Esophagus mucosa (tissue), 1 donor: Measurements from ENCODE around the gene MIOX. TPM values are rescaled to one million over a fixed set of nuclear protein-coding genes. Genes with fewer than 3 reads are reported as not detected.
A peak's percentile ranks its signal among the peaks of the same experiment; 100 is the strongest.
"Not testable (repeated sequence)": the region's sequence is repeated elsewhere in the genome, so short reads cannot be mapped to it uniquely, and the experiment has no call there.

Source experiments
- ATAC-seq: fragments of 200-7000 bp; cut with Tn5 transposase; one replicate; pipeline ENCODE4 v1.9.1; 2020
- total RNA-seq: library from RNA; stranded (reverse); gene quantifications from one replicate; pipeline ENCODE4 v1.2.4, GENCODE V29; 2023
- donor health status: DM: yes; HTN: yes; CAD: no.

MIOX gene
- total RNA-seq, 1 donor from 2014 or later, result not detected

DNA sequence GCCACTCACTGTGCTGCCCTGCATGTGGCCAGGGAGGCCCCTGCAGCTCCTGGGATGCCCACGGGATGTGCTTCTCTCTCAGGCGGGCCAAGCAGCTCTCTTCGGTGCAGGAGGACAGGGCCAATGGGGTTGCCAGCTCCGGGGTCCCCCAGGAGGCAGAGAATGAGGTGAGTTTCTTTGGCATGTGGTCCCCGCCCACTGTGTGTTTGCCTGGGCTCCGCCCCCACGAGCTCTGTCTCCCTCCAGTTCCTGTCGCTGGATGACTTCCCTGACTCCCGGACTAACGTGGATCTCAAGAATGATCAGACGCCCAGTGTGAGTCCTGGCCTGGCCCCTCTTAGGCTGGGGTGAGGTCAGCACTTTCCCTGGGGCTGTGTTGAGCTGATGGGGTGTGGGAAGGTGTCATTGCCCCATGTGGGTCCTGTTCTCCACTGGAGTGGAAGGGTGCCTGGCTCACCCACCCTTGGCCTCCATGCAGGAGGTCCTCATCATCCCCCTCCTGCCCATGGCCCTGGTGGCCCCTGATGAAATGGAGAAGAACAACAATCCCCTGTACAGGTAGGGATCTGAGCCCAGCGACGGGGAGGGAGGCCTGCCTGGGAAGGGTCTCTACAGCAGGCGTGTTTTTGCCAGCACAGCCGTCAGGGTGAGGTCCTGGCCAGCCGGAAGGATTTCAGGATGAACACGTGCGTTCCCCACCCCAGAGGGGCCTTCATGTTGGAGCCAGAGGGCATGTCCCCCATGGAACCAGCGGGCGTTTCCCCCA, 31.0 kb downstream of the MIOX start:
- ATAC-seq, result no peak

DNA sequence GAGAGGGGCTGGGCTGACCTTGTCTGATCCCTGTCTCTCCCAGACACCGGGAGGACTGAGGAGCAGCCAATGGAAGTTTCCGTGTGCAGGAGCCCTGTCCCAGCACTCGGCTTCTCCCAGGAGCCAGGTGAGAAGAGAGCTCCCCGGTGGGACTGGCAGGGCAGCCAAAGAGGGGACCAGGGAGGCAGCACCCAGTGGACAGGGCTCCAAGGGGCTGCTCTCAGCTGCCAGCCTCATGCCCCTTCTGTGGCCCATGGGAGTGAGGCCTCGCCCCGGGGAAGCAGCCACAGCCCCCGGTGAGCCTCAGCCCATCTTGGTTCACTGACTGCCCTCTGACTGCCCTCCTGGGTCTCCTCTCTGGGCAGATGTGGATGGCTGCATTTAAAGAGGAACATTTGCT, 31.9 kb downstream of the MIOX start:
- no peak for ATAC-seq

DNA sequence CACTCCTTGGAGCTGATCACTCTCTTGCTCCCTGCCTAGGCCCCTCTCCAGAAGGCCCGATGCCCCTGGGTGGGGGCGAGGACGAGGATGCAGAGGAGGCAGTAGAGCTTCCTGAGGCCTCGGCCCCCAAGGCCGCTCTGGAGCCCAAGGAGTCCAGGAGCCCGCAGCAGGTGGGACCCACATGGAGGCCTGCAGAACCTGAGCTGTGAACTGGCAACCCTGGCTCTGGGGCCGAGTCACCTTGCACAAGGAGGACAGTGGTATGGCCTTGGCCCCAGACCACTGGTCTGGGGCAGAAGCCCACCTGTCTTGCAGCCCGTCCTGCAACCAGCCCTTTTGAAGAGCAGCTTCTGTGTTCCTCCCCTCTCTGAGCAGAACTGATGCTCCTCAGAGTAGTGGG, 32.5 kb downstream of the MIOX start:
- ATAC-seq, result no peak

DNA sequence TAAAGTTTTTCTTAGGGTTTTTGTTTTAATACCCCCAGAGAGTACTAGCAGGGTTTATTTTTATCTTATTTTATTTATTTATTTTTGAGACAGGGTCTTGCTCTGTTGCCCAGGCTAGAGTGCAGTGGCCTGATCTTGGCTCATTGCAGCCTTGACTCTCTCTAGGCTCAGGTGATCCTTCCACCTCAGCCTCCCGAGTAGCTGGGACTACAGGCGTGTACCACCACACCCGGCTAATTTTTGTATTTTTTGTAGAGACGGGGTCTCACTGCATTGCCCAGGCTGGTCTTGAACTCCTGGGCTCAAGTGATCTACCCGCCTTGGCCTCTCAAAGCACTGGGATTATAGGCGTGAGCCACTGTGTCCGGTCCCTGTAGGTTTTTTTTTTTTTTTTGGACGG, 33.5 kb downstream of the MIOX start:
- ATAC-seq, result not testable (repeated sequence)

DNA sequence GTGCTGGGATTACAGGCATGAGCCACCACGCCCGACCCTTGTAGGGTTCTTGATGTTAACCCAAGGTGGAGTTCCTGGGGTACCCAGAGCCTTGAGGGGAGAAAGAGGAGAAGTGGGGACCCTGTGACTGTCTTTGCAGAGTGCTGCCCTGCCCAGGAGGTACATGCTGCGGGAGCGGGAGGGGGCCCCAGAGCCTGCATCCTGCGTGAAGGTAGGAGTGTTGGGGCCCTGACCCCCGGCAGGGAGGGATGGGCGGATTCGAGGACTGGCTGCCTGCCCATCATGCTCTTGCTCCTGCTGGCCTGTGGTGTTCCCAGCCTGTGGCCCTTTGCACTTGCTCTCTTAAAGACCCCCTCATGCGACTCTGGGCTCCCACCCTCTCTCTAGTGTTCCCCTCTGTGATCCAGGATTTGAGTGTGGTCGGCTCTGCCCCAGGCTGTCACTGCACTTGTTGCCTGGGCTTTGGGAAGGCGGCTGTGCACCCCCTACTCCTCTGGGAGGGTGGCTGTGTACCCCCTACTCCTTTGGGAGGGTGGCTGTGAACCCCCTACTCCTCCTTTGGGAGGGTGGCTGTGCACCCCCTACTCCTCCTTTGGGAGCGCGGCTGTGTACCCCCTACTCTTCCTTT, 34.3 kb downstream of the MIOX start:
- no peak for ATAC-seq

DNA sequence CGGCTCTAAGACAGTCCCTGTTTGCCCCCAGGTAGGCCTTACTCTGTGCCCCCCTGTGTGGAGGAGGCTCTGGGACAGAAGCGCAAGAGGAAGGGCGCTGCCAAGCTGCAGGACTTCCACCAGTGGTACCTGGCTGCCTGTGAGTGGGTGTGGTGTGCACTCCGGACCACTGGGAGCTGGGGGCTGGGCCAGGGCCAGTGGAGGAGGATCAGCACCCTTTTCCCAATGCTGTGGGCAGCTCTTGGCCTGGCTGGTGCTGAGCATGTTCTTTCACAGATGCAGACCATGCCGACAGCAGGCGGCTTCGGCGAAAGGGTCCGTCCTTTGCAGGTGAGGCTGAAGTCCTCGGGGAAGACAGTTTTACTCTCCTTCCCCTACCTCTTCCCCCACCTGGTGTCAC, 35.1 kb downstream of the MIOX start:
- ATAC-seq, result no peak

DNA sequence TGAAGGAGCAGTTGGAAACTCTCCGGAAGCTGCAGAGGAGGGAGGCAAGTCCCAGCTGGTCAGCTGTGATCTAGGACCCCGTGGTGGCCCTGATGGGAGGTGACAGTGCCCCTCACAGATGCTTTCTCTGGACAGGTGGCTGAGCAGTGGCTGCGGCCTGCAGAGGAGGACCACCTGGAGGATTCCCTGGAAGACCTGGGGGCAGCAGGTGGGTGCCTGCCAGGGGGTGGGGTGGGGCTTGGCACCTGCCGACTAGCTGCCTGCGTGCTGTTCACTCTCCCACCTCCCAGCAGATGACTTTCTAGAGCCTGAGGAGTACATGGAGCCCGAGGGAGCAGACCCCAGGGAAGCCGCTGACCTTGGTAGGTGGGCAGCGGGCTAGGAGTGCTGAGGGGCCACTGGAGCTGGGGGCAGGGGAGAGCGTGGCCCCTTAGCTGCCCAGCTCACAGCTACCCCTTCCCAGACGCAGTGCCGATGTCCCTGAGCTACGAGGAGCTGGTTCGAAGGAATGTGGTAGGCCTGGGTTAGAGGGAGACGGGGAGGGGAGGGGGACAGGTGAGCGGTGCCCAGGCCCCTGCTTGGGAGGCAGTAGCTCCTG, 35.6 kb downstream of the MIOX start:
- no peak for ATAC-seq

DNA sequence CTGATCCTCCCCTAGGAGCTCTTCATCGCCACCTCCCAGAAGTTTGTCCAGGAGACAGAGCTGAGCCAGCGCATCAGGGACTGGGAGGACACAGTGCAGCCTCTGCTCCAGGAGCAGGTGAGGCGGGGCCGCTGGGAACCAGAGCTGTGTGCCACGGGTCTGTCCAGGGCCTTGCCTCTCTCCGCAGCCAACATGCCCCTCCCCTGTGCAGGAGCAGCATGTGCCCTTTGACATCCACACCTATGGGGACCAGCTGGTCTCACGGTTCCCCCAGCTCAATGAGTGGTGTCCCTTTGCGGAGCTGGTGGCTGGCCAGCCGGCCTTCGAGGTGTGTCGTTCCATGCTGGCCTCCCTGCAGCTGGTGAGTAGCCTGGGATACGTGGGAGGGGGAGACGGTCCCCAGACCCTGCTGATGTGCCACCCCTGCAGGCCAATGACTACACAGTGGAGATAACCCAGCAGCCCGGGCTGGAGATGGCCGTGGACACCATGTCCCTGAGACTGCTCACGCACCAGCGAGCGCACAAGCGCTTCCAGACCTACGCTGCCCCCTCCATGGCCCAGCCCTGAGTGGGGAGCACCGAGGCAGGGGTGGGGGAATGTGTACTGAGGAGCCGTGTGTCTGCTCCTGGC, 36.3 kb downstream of the MIOX start:
- ATAC-seq, result no peak

DNA sequence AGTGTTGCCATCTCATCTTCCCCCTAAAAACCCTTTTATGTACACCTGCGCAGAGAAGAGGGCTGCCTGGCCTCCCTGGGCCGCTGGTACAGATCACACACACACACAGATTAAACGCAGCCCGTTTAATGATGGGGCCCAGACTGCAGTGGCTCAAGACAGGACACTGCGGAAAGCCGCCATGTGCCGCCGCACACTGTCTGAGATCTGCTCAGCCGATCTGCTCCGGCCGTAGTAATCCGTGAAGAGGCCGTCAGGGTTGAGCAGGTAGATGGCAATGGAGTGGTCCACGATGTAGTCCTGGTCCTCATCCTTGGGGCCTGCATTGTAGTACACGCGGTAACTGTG, 36.8 kb downstream of the MIOX start:
- no peak for ATAC-seq

DNA sequence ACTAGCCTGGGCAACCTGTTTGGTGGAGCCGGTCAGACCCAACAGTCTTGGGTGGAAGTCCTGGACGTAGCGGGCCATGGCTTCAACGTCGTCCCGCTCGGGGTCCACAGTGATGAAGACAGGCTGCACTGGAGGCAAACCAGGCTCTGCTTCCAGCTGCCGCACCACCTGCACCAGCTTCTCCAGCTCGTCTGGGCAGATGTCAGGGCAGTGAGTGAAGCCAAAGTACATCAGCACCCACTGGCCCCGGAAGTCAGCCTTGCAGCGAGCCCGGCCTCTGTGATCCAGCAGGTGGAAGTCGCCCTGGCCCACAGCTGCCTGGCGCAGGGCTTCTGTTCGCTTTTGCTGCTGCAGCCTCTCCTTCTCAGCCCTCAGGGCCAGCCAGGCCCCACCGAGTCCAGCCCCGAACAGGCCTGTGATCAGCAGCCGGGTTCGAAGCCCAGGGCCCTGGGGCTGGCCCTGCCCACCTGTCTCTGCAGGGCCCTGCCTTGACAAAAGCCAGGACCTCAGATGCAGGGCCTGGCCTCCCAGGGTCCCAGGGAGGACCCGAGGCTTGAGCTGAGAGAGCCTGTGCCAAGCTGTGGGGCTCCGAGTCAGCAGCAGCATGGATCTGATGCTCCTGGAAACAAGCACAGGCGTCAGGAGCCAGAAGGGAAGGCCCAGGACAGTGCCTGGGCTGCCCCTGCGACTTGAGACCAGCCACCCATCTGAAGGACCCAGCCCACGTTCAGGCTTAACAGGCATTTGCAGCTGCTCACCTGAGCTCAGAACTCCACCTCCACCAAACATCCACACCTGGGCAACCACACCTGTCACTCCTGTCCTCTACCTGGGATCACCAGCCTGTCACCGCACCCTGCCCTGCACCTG, 37.4 kb downstream of the MIOX start:
- peak; percentile 17 for ATAC-seq

DNA sequence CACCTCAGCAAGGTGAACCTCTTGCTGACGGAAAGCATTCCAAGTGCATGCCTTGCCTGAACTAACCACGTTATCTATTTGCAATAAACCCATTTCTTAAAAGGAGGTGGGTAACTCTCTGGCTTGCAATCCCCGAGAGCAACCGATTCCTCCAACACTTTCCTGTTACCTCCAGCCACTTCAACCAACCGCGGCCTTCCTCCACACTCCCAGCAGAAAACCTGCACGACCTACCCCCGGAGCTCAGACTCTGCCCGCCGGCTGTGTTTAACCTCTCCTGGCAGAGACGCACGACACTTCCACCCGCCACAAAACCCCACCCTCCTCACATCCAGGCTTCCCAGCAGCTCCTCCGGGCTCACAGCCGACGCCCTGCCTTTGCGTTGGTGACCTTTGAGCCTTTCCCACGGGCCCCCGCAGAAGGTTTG, 38.0 kb downstream of the MIOX start:
- peak; percentile 1 for ATAC-seq

DNA sequence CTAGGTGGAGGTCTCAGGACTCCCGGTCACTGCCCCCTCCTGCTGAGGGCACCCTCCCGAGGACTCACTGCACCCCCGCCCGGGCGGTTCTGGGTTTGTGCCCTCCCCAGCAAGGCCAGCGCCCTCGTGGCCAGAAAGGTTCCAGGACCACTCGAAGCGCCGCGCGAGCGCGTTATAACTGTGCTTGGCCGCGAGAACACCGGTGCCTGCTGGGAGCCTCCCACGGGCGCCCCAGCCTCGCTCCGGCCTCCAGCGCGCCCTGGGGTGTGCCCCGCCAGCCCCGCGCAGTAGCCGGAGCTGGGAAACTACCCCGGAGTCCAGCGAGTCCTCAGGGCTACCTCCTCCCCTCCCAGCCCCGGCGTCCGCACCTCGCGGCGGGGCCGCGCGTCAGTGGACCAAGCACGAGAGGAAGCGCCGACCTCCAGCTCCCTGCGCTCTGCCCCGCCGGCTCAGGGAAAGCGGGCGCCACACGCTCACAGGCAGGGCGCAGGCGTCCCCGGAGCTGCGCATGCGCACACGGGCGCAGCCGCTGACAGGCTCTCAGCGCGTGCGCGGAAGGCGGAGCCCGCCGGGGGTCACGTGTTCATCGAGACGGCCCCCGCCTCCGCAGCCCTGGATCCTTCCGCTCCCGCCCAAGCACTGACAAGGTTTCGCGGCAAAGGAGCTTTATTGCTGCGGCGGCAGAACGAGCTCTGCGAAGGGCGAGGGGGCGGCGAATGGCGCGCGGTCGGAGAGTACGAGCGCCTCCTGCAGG, 38.6 kb downstream of the MIOX start, which contains the start of gene SCO2:
TSS of gene SCO2 (minus strand) at position 495 of the 754 bp plus-strand sequence. CDS start 1,187 bp downstream, outside the sequence.
- ATAC-seq, result peak; percentile 60

DNA sequence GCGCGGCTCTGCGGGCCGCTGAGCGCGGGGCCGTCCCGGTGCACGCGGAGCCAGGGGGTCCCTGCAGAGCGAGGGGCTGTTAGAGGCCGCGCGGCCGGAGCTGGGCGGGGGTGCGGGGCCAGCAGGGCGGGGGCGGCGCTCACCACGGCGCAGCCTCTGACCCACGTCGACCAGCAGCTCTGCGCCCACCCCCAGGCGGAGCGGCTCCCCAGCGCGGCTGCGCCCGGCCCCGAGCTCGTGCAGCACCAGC, 39.1 kb downstream of the MIOX start:
- no peak for ATAC-seq

DNA sequence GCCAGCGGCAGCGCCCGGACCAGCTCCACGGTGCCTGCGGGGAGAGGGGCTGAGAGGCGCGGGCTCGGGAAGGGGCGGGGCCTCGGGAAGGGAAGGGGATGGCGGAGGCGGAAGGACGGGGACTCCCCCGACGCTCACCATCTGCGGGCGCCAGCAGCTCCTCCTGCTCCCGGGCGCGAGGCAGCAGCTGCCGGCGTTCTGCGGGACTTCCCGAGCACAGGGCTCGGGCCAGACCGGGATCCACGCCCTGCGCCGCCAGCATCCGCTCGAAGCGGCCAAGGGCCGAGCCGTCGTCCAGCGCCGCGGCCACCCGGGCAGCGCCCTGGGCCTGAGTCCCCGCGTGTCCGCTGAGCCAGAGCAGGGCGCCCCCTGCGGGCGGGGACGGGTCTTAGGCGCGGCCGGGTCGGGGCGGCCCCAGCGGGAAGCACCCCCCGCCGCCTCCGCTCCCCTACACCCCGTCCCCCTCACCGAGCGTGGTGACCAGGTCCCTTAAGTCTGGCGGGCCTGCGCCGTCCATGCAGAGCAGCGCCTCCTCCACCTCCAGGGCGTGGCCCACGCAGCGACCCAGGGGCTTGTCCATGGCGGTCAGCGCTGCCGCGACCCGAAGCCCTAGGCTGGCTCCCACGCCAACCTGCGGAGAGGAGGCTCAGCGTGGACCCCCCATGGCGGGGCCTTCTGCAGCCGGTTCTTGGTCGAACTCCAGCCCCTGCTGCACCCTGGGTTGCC, 39.6 kb downstream of the MIOX start:
- ATAC-seq, result peak; percentile 36

DNA sequence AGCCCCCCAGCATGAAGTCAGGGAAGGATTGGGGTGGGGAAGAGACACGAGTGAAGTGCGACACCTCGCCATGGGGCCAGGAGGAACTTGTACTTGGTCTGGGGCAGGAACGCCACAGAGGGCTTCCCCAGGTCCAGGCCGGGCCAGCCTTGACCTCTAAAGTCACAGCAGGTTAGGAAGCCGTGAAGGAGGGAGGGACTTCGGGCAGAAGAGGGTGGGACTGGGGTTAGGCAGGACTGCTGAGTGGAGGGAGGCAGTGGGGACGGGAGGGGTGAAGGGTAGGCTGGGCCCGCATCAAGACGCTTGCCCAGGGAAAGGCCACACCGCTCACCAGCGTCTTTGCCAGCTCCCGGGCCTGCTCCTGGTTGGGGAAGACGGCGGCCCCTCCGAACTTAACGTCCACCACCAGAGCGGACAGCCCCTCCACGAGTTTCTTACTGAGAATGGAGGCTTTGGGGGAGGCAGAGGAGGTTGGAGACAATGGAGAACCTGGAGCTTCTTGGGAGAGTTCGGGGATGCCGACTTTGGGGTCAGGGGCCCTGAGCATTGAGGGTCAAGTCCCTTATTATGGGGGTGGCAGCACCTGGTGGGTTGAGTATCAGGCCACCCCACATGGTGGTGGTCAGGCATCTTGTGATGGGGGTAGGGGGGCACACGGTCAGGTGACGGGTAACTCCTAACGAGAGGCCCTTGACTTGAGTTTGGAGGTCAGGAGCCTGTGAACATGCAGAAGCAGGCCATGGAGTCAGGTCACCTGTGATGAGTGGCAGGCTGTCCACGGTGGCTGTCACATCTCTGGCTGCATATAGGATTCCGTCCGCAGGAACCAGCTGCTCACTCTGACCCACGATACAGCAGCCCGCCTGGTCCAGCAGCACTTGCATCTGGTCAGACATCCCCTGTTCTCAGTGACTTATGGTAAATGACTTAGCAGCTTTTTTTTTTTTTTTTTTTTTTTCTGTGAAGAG, 40.5 kb downstream of the MIOX start:
- ATAC-seq, result peak; percentile 0

DNA sequence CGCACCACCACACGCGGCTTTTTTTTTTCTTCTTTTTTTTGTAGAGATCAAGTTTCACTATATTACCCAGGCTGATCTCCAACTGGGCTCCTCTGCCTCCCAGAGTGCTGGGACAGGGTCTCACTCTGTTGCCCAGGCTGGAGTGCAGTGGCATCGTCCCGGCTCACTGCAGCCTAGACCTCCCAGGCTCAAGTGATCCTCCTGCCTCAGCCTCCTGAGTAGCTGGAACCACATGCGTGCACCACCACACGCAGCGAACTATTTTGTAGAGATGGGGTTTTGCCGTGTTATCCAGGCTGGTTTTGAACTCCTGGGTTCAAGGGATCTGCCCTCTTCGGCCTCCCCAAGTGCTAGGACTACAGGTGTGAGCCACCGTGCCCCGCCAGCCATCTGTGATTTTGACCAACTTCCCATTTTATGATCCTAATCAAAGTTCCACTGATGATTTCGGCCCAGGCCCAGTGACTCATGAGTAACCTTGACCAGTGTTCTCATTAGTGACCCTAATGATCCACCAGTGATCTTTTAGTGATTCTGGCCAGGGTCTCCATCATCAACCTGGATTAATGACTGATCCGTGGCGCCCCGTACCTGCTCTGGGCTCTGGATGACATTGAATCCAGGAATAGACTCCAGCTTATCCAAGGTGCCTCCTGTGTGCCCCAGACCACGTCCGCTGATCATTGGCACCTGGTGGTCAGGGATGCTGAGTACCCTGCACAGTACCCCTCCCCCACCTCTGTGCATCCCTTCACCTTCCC, 41.4 kb downstream of the MIOX start:
- no peak for ATAC-seq

DNA sequence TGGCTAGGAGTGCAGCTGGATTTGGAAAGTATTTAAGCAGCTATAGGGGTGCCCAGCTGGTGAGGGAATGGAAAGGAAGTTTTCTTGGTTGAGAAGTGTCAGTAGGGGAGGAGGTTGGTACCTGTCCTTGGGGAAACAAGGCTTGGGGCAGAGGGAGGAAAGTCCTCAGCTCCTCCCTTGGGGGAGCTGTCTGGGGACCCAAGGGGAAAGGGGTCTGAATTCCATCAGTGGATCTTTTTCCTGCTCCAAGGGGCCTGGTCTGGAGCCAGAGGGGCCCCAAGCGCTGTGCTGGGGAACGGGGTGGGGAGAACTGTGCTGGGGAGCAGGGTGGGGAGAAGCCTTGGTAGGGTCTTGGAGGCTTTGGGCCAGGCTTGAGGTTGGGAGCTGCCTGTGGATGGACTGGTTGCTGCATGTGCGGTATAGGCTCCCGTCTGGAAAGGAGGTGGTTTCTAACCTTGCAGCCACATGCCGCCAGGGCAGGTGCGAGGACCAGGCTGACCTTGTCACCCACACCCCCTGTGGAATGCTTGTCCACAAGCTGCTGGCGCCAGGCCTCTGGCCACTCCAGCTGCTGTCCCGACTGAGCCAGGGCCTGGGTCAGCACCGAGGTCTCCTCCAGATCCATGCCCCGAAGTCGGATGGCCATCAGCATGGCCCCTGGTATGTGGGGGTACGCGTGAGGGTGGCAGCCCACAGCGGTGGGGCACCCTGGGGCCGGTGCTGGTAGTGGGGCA, 42.2 kb downstream of the MIOX start:
- ATAC-seq, result no peak

DNA sequence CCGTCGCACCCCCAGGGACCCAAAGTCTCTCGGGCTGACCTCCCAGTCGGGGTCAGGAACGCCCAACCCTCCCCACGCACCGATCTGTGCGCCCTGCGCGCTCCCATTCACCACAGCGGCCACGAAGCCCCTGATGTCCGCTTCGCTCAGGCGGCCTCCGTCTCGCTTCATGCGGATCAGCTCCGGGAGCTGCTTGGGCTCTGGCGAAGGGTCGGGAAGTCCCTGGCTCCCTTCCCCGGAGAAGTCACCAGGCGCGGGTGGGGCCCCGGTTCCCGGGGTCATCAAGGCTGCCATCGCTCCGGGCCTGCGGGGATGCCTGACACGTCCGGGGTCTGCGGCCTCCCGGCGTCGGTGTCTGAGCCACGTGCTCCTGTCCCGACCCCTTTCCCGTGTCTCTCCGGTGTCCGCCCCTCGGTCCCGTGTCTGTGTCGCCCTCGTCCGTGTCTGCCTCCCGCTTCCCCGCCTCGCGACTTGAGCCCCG, 42.8 kb downstream of the MIOX start:
- ATAC-seq, result no peak
